Measurements from ENCODE around the gene RSRC2. TPM values are rescaled to one million over a fixed set of nuclear protein-coding genes. Genes with fewer than 3 reads are reported as not detected.

RSRC2 gene
- total RNA-seq, 1 experiment from 2014 or later = 64.9 TPM

- Histone ChIP-seq H4K20me1 (ENCODE audit: control insufficient read depth, insufficient read depth, insufficient read length) (no peaks in the 10 kb centered on the region), H2AK5ac (ENCODE audit: insufficient read length, low read length) (no peak overlapping the region), H3K4me2 (ENCODE audit: insufficient read depth, insufficient read length, low read length) (no peak overlapping the region), H4K91ac (ENCODE audit: insufficient read length, low read depth, low read length) (no peak overlapping the region), H3K18ac (ENCODE audit: insufficient read length, low read depth, low read length) (no peak overlapping the region), H3K4ac (ENCODE audit: low read depth, low read length) (no peak overlapping the region), H2BK20ac (ENCODE audit: low read depth, low read length, poor library complexity, severe bottlenecking) (no peak overlapping the region), H3K56ac (ENCODE audit: insufficient read length, low read depth, low read length) (no peak overlapping the region), H3K4me1 (ENCODE audit: insufficient read depth, low read length) (no peaks in the 10 kb centered on the region), H3K23me2 (ENCODE audit: insufficient read length, low read depth, low read length, poor library complexity, severe bottlenecking) (no peaks in the 10 kb centered on the region), H3K9ac (ENCODE audit: extremely low read depth, insufficient read length, low read length) (no peak overlapping the region), H3K9me3 (ENCODE audit: control insufficient read depth, low read depth, low read length) (no peaks in the 10 kb centered on the region), H3T11ph (ENCODE audit: low read length) (no peak overlapping the region), H4K5ac (ENCODE audit: insufficient read length, low read depth, low read length) (no peak overlapping the region), H2AFZ (ENCODE audit: low read length) (no peak overlapping the region), H2BK120ac (ENCODE audit: low read depth, low read length, poor library complexity, severe bottlenecking) (no peak overlapping the region), H2BK5ac (ENCODE audit: insufficient read length, low read length) (no peak overlapping the region), H3K27ac (ENCODE audit: insufficient read length, low read depth, low read length) (no peak overlapping the region), H3K79me2 (ENCODE audit: insufficient read depth, low read length) (no peaks in the 10 kb centered on the region), H2BK15ac (ENCODE audit: low read depth, low read length) (no peak overlapping the region), H3K23ac (ENCODE audit: insufficient read length, low read depth, low read length) (no peak overlapping the region), H3K14ac (ENCODE audit: insufficient read depth, low read length) (no peak overlapping the region), H2BK12ac (ENCODE audit: insufficient read length, low read depth, low read length) (no peak overlapping the region), H3K27me3 (ENCODE audit: insufficient read depth, low read length) (no peaks in the 10 kb centered on the region), H4K8ac (replicated peaks; ENCODE audit: insufficient read length, low read depth, low read length) (no peak overlapping the region), H3K79me1 (ENCODE audit: insufficient read depth, low read depth, low read length, poor library complexity, severe bottlenecking) (no peaks in the 10 kb centered on the region)
- no CpG with 5 or more reads among the region's 7 CpGs for WGBS (ENCODE audit: extremely low coverage, insufficient read length, low lambda C conversion rate)
- no peak for TF ChIP-seq CTCF (conservative IDR thresholded peaks at IDR 0.05)
- Mint-ChIP-seq H3K4me3 (no peak overlapping the region), H3K4me1 (no peaks in the 10 kb centered on the region), H3K27ac (no peak overlapping the region), H3K36me3 (ENCODE audit: insufficient read depth in 1 of 3, low read depth in 3 of 3) (no peaks in the 10 kb centered on the region), H3K27me3 (ENCODE audit: low read depth) (no peaks in the 10 kb centered on the region; the same call in 1 of the 2 replicates), H3K9me3 (no peaks in the 10 kb centered on the region)
- DNase-seq = no peak
These were observed 66.7 kb downstream of the RSRC2 start for GRCh38 chr12:122460061-122460460.
